GM10248 (cell line): Measurements from ENCODE around the gene WDR4.

ENCODE experiments used
- CTCF ChIA-PET: fragments of 300-600 bp; sonication (Branson Sonifier 250); formaldehyde crosslinking; extraction: SDS; loops from one replicate; lab custom pipeline; 2021; ENCODE audit warnings: antibody characterized with exemption; lab: Yijun Ruan, JAX
- POLR2A ChIA-PET: fragments of 350-650 bp; sonication (Branson Sonifier 250); formaldehyde crosslinking; extraction: SDS; loops from one replicate; lab custom pipeline; 2020; ENCODE audit warnings: antibody characterized with exemption; lab: Yijun Ruan, JAX
- DNase-seq: peaks from one replicate; pipeline ENCODE4 v3.0.0; 2012; ENCODE audit errors: extremely low spot score
- TF ChIP-seq, protein P1 (sequence below): IDR thresholded peaks from 2 replicates; pipeline ENCODE4 v1.5.1; 2012; ENCODE audit warnings: mild to moderate bottlenecking, low read depth; ENCODE audit errors: extremely low read depth, missing control alignments, control extremely low read depth

Gene WDR4

DNA sequence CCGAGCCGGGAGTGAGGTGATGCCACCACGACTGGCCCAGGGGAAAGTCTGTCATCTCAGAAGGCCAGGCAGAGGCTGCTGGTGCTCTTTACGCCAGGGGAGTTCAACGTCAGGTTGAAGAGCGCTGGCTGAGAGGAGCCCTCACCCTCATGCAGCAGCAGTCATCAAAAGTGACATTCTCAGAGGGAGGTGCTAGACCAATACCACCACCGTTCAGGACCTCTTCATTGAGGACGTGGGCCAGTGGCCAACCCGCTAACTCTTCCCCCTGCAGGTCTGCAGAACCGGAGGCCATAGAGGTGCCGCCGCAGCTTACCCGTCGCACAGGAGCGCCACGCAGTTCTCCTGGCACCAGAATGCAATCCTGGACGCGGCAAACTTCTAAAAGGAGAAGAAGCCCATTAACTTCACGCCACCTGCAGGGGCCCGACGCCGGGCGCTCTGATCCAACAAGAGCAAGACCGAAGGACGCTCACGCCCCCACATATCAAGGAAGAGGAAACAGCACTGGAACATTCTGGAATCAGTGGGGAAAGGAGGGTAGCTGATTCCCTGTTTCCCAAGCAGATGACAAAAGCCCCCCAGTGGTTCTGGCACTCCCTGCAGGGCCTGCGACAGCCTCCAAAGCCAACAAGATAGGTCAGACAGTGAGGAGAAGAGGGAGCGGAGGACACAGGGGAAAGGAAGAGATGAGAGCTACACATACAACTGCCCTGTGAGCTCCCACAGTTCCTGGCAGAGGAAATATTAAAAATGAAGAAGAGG is 24.9 kb downstream of the WDR4 start:
- ChIA-PET CTCF (no interaction called here), POLR2A (no interaction called here)
- TF ChIP-seq, protein P1, sequence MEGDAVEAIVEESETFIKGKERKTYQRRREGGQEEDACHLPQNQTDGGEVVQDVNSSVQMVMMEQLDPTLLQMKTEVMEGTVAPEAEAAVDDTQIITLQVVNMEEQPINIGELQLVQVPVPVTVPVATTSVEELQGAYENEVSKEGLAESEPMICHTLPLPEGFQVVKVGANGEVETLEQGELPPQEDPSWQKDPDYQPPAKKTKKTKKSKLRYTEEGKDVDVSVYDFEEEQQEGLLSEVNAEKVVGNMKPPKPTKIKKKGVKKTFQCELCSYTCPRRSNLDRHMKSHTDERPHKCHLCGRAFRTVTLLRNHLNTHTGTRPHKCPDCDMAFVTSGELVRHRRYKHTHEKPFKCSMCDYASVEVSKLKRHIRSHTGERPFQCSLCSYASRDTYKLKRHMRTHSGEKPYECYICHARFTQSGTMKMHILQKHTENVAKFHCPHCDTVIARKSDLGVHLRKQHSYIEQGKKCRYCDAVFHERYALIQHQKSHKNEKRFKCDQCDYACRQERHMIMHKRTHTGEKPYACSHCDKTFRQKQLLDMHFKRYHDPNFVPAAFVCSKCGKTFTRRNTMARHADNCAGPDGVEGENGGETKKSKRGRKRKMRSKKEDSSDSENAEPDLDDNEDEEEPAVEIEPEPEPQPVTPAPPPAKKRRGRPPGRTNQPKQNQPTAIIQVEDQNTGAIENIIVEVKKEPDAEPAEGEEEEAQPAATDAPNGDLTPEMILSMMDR = no peak
- DNase-seq = no peak

DNA sequence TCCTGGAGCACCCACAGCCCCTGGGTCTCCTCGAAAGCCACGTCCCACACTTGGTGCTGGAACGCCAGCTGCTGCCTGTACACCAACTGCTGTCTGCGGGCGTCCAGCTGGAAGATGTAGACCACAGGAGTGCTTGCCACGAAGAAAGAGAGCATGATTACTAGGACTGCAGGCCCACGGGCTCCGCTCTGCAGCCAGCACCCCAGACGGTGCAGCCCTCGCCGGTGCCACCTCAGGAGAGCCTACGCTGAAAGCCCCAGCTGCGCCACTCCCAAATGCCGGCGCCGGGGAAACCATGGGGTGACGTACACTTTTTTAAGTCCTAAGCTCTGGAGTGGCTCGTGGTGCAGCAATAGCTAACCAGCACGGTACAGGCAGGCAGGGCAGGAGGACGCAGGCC is 25.7 kb downstream of the WDR4 start:
- ChIA-PET POLR2A (no interaction called here), CTCF (interaction anchor here (1.0 kb wide), 1 partner anchor 9 kb away, joined by 3 read pairs; no protein-coding TSS in a partner anchor)
- DNase-seq = no peak
- TF ChIP-seq, protein P1 = no peak

DNA sequence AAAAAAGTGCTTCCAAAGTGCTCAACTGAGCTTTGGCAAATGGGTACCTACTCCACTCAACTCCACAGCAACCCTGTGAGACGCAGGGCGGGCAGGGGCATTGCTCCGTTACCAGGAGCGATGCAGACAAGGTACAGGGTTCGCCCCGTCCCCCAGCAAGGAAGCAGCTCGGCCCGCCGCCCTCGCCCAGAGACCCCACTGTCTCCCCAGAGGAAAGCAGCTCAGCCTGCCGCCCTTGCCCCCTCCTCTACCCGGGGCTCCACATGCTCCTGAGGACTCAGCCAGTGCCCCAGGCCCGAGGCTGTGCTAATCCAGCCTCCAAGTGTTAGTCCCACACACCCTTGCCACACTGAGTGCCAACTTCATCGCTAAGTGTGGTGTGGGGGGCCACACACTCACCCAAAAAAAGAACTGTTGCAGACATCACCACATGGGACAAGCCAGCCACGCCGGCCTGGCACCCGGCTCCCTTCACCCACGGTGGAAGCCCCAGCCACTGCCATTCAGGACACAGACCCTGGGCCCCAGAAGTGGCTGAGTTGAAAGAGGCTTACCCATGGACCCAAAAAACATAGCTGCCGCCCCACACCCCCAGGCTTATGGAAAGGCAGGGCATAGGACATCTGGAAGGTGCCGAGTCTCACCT is 26.3 kb downstream of the WDR4 start:
- CTCF ChIA-PET = interaction anchor here (1.0 kb wide), 1 partner anchor 9 kb away, joined by 3 read pairs; no protein-coding TSS in a partner anchor
- DNase-seq = no peak
- POLR2A ChIA-PET = no interaction called here
- TF ChIP-seq, protein P1 = no peak

DNA sequence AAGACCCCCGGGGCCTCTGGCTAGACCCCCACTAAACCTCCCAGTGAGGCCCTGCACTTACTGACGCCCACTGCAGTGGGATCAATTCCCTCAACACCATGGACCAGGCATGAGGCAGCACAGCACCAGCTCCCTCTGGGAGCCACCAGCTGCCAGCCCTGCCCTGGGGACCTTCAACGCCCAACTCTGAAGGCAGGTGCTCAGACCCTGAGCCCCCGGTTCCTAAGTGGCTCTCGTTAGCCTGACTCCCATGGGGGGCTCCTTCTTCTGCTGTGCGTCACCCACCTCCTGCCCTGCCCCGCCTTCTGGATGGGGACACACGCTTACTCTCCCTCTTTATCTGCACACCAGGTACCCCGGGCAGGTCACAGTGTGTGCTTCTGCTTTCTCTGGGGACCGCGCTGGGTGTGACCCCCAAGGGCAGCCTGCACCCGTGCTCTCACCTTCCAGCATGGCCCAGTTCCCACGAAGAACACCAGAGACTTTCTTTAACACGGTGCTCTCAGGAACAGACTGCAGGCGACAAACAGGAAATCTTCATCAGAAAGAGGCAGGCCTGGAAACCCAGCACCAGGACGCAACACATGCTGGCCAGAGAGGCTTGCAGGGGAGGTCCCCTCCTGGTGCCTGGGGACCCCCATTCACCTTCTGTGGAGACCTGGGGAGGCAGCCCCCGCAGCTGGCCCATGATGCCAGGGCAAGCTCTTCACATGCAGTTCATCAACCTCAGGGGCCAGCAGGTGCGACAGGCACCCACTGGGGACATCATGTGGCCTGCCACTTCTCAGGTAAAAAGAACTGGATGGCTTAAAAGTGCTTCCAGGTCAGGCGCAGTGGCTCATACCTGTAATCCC is 27.3 kb downstream of the WDR4 start:
- TF ChIP-seq, protein P1 = no peak
- no peak for DNase-seq
- CTCF ChIA-PET = no interaction called here
- POLR2A ChIA-PET = no interaction called here

DNA sequence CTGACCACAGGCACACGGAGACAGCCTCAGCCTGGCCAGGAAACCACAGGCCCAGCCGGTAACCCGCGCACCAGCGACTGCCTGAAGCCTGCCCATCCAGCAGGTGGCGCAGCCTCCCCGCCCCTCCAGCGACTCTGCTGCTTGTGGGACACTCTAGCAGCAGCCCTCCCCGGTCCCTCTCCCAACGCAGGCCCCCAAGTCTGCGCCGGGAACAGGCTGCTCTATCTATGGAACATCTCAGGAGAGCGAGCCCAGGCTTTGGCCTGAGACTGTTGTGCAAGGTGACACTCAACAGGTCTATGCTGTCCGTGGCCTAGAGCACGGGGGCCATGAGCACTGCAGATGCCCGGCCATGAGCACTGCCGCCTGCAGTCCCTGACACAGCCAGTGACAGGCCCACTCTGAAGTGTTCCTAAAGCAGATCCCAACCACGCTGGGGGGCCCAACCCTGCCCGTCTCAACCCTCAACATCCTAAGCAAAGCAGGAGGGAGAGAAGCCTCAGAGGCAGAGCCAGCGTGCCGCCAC is 28.4 kb downstream of the WDR4 start:
- TF ChIP-seq, protein P1 = peak; percentile 54
- POLR2A ChIA-PET = no interaction called here
- CTCF ChIA-PET = no interaction called here
- no peak for DNase-seq

DNA sequence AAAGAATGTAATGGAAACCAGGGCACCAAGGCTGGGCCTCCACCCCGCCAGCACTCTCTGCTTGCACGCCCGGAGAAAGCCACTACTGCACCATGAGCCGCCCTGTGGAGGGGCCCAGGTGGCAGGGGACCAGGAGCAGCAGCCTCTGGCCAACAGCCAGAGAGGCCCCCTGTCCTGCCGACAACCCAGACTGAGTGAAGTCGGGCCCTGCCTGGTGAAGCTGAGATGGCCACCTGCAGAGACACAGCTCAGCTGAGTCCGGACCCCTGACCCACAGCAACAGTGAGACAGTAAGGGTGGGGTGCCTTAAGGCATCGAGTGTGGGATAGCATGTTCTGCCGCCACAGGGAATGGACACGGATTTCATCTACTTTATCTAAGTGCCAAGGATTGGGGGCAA is 28.9 kb downstream of the WDR4 start:
- ChIA-PET CTCF (no interaction called here), POLR2A (no interaction called here)
- TF ChIP-seq, protein P1 = no peak
- DNase-seq = no peak
